Measurements from ENCODE around the gene MVK. TPM values are rescaled to one million over a fixed set of nuclear protein-coding genes. Genes with fewer than 3 reads are reported as not detected.

MVK gene
- total RNA-seq (10.0 and 22.1 TPM in 2 replicates), polyA plus RNA-seq (12.3 and 18.8 TPM in 2 replicates), polyA minus RNA-seq (ENCODE audit: low replicate concordance) (16.5 and 20.4 TPM in 2 replicates)
- 22.9 and 30.2 TPM in 2 replicates for polyA plus RNA-seq (2012)

DNA sequence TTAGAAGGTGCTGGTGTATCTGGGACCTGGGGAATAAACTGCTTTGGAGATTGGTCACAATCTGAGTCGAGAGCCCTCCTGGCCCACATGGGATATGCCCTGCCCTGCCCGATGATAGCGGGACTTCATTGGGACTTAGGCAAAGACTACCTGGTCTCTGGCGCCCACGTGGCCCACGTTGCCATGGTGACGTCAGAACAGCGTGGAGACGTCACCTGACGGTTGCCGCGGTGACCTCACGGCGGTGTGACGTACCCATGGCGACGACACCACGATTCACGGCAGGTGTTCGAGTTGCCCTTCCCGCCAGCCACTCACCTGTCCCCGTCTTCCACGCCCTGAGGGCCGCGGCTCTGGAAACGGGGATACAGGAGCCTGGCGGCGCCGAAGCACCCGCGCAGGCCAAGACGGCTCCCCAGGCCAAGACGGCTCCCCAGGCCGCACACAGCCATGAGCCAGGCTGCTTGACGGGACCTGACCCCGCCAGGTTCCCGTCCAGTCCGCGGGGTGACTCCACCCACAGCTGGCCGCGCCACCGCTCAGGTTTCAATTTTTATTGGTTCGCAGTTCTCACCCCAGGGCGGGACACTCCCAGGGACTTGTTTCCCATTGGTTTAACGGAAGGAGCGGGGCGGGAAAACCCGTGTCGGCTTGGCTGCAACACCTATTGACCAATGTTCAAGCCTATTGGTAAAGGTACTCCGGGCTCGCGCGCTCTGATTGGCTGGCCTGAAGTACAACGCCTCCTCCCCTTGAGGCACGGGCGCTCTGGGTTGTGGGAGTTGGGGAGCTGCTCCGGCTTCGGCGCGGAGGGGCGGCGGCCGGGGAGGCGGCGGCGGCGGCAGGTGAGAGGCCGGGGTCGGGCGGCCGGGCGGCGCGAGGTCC is at the start of gene MVK, which contains the start of gene MMAB:
Gene MVK (plus strand): TSS at position 766 of the 885 bp plus-strand sequence. CDS start 1,029 bp downstream, outside the sequence.
Gene MMAB (minus strand): TSS at position 476 of the 885 bp plus-strand sequence. CDS start 24 bp downstream, at position 452.
- no peaks in the 10 kb centered on the region for H3K4me1 ChIP-seq (ENCODE audit: control insufficient read depth, extremely low read depth, insufficient read depth, low read length)
- TF ChIP-seq, protein P1, sequence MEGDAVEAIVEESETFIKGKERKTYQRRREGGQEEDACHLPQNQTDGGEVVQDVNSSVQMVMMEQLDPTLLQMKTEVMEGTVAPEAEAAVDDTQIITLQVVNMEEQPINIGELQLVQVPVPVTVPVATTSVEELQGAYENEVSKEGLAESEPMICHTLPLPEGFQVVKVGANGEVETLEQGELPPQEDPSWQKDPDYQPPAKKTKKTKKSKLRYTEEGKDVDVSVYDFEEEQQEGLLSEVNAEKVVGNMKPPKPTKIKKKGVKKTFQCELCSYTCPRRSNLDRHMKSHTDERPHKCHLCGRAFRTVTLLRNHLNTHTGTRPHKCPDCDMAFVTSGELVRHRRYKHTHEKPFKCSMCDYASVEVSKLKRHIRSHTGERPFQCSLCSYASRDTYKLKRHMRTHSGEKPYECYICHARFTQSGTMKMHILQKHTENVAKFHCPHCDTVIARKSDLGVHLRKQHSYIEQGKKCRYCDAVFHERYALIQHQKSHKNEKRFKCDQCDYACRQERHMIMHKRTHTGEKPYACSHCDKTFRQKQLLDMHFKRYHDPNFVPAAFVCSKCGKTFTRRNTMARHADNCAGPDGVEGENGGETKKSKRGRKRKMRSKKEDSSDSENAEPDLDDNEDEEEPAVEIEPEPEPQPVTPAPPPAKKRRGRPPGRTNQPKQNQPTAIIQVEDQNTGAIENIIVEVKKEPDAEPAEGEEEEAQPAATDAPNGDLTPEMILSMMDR (conservative IDR thresholded peaks at IDR 0.05 in 1 of 2, IDR thresholded peaks at IDR 0.05 in 1 of 2; ENCODE audit: low read depth in 1 of 2, low read length in 2 of 2): no peak
- TF ChIP-seq EZH2 (IDR thresholded peaks at IDR 0.05; ENCODE audit: low read length, missing control alignments): no peak
- H4K20me1 ChIP-seq (ENCODE audit: control insufficient read depth, extremely low read depth, insufficient read depth, low read length): no peaks in the 10 kb centered on the region
- peak within 1 kb of the TSS; percentile 88 for H3K4me2 ChIP-seq (ENCODE audit: extremely low read depth, insufficient read depth, low read length)
- peak; percentile 99 for DNase-seq (ENCODE audit: low read depth in 2 of 2)
- no peaks in the 10 kb centered on the region for H3K27me3 ChIP-seq (ENCODE audit: control insufficient read depth, insufficient read depth, low read length)
- H3K36me3 ChIP-seq (ENCODE audit: control insufficient read depth, insufficient read depth, low read length): peaks cover 8% of the 10 kb centered on the region
- no peaks in the 10 kb centered on the region for H3K79me2 ChIP-seq (ENCODE audit: control insufficient read depth, insufficient read depth, low read length)
- peak within 1 kb of the TSS; percentile 84 for H3K9ac ChIP-seq (ENCODE audit: insufficient read depth, low read length)
- peak within 1 kb of the TSS; percentile 91 for H3K27ac ChIP-seq (ENCODE audit: insufficient read depth, low read length)
- peak within 1 kb of the TSS; percentile 74 to 85 (median 82) for H3K4me3 ChIP-seq (replicated peaks in 1 of 4; ENCODE audit: control extremely low read depth in 1 of 4, insufficient read depth in 1 of 4, low read depth in 3 of 4, low read length in 4 of 4)
- H3K9me3 ChIP-seq (ENCODE audit: control insufficient read depth, insufficient read depth, low read depth, low read length): no peaks in the 10 kb centered on the region
- peak within 1 kb of the TSS; percentile 86 for H2AFZ ChIP-seq (ENCODE audit: low read length)

DNA sequence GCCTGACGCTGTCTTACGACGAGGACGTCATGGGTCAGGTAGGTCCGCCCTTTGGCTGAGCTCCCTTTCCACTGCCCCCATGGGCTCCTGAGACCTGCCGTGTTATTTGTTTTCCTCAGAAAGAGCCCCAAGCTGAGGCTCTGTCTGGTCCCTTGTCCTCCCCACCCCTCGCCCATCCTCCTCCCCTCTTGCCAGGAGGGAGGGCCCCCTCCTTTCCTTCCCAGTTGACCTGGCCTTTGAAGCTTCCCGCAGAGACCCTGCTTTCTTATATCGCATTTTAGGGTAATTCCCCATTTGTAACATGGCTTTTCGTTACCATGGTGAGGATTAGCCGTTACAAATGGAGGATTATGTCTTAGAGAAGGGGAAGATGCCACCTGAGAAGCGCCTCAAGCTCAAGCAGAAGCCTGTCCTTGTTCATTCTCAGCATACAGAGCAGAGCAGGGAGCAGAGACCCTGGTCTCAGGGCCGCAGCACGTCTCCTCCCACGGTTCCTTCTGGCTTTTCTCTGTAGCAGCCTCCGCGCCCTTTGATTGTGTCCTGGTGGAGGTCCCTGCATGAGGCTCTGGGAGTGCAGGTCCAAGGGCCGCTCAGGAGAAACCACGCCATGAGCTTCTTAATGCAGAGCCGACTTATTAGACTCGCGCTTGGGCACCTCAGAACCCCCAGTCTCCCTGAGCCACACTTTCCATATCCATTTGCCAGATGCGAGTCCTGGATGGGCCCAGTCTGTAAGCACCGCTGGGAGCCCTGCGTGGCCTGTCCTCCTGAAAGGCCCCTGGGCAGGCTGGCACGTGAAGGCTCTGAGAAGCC is 48.9 kb upstream of the MVK start:
- Histone ChIP-seq H3K27me3 (ENCODE audit: control insufficient read depth, insufficient read depth, low read length) (no peaks in the 10 kb centered on the region), H3K9ac (ENCODE audit: insufficient read depth, low read length) (no peak overlapping the region), H3K4me1 (ENCODE audit: control insufficient read depth, extremely low read depth, insufficient read depth, low read length) (peaks cover under 1% of the 10 kb centered on the region), H3K36me3 (ENCODE audit: control insufficient read depth, insufficient read depth, low read length) (peaks cover 22% of the 10 kb centered on the region), H4K20me1 (ENCODE audit: control insufficient read depth, extremely low read depth, insufficient read depth, low read length) (no peaks in the 10 kb centered on the region), H3K79me2 (ENCODE audit: control insufficient read depth, insufficient read depth, low read length) (no peaks in the 10 kb centered on the region), H3K4me2 (ENCODE audit: extremely low read depth, insufficient read depth, low read length) (no peak overlapping the region), H2AFZ (ENCODE audit: low read length) (no peak overlapping the region), H3K4me3 (replicated peaks in 1 of 4; ENCODE audit: control extremely low read depth in 1 of 4, insufficient read depth in 1 of 4, low read depth in 3 of 4, low read length in 4 of 4) (no peak overlapping the region), H3K9me3 (ENCODE audit: control insufficient read depth, insufficient read depth, low read depth, low read length) (no peaks in the 10 kb centered on the region), H3K27ac (ENCODE audit: insufficient read depth, low read length) (no peak overlapping the region)
- DNase-seq (ENCODE audit: low read depth in 2 of 2): no peak
- no peak for TF ChIP-seq EZH2 (IDR thresholded peaks at IDR 0.05; ENCODE audit: low read length, missing control alignments)
- TF ChIP-seq, protein P1 (conservative IDR thresholded peaks at IDR 0.05 in 1 of 2, IDR thresholded peaks at IDR 0.05 in 1 of 2; ENCODE audit: low read depth in 1 of 2, low read length in 2 of 2): no peak

DNA sequence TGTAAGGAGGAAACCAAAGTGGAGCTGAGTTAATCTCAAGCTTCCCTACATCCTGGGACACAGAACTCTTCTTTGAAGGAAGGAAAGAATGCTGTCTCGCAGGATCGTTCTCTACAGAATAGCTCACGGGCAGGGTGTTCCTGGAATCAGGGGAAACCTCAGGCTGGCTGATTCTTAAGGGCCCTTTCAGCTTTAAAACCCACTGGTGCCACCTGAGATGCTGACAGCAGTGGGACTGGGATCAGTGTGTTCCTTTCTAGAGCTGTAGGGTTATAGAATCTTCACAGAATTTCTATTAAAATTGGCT is 48.4 kb upstream of the MVK start:
- TF ChIP-seq, protein P1 (conservative IDR thresholded peaks at IDR 0.05 in 1 of 2, IDR thresholded peaks at IDR 0.05 in 1 of 2; ENCODE audit: low read depth in 1 of 2, low read length in 2 of 2): no peak
- TF ChIP-seq EZH2 (IDR thresholded peaks at IDR 0.05; ENCODE audit: low read length, missing control alignments): no peak
- Histone ChIP-seq H3K9me3 (ENCODE audit: control insufficient read depth, insufficient read depth, low read depth, low read length) (no peaks in the 10 kb centered on the region), H3K27ac (ENCODE audit: insufficient read depth, low read length) (no peak overlapping the region), H2AFZ (ENCODE audit: low read length) (no peak overlapping the region), H3K4me1 (ENCODE audit: control insufficient read depth, extremely low read depth, insufficient read depth, low read length) (no peaks in the 10 kb centered on the region), H4K20me1 (ENCODE audit: control insufficient read depth, extremely low read depth, insufficient read depth, low read length) (no peaks in the 10 kb centered on the region), H3K79me2 (ENCODE audit: control insufficient read depth, insufficient read depth, low read length) (no peaks in the 10 kb centered on the region), H3K36me3 (ENCODE audit: control insufficient read depth, insufficient read depth, low read length) (peaks cover 22% of the 10 kb centered on the region), H3K4me3 (replicated peaks in 1 of 4; ENCODE audit: control extremely low read depth in 1 of 4, insufficient read depth in 1 of 4, low read depth in 3 of 4, low read length in 4 of 4) (no peak overlapping the region), H3K27me3 (ENCODE audit: control insufficient read depth, insufficient read depth, low read length) (no peaks in the 10 kb centered on the region), H3K9ac (ENCODE audit: insufficient read depth, low read length) (no peak overlapping the region), H3K4me2 (ENCODE audit: extremely low read depth, insufficient read depth, low read length) (no peak overlapping the region)
- no peak for DNase-seq (ENCODE audit: low read depth in 2 of 2)

All from fibroblast of lung (primary cell).